Measurements from ENCODE around the gene KCNMA1. TPM values are rescaled to one million over a fixed set of nuclear protein-coding genes. Genes with fewer than 3 reads are reported as not detected.
A peak's percentile ranks its signal among the peaks of the same experiment; 100 is the strongest.

The KCNMA1 gene
- total and polyA plus RNA-seq, 10 of the 15 experiments (the other 5 are each of a cell fraction or from before 2014, with no cell fraction given), result 8.5 to 77.0 (median 21.3) TPM

DNA sequence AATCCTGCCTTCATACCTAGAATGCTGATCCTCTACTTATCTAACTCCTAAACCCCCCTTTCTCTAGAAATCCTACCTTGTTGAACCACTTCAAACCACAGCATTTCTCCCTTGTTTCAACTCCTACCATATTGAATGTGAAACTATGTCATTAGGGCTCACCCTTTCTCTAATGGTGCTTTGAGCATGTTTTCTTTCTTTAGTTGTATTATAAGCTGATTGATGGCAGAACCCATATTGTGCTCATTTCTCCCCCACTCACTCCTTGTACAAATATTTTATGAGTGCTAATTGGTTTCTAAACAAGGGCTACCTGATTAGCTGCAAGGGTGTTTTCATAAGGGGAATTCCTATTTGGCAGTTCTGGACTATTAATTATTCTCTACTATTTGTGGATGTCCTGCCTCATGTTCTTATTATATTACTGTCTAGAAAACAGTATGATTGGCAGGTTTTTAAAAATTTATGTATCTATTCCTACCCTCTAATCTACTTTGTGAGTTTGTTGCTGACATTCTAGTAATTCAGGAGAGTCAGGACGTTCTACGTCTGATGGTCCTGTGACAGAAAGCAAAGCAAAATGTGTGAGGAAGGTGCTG lies 765.8 kb downstream of the KCNMA1 start (continued):
- TF ChIP-seq MTA2 (IDR thresholded peaks at IDR 0.05; ENCODE audit: low read depth), result peak; percentile 100
- no peak for TF ChIP-seq ZBTB33 (IDR thresholded peaks at IDR 0.05)
- TF ChIP-seq, protein P1, sequence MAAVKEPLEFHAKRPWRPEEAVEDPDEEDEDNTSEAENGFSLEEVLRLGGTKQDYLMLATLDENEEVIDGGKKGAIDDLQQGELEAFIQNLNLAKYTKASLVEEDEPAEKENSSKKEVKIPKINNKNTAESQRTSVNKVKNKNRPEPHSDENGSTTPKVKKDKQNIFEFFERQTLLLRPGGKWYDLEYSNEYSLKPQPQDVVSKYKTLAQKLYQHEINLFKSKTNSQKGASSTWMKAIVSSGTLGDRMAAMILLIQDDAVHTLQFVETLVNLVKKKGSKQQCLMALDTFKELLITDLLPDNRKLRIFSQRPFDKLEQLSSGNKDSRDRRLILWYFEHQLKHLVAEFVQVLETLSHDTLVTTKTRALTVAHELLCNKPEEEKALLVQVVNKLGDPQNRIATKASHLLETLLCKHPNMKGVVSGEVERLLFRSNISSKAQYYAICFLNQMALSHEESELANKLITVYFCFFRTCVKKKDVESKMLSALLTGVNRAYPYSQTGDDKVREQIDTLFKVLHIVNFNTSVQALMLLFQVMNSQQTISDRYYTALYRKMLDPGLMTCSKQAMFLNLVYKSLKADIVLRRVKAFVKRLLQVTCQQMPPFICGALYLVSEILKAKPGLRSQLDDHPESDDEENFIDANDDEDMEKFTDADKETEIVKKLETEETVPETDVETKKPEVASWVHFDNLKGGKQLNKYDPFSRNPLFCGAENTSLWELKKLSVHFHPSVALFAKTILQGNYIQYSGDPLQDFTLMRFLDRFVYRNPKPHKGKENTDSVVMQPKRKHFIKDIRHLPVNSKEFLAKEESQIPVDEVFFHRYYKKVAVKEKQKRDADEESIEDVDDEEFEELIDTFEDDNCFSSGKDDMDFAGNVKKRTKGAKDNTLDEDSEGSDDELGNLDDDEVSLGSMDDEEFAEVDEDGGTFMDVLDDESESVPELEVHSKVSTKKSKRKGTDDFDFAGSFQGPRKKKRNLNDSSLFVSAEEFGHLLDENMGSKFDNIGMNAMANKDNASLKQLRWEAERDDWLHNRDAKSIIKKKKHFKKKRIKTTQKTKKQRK (IDR thresholded peaks at IDR 0.05; ENCODE audit: low read depth, low read length), result no peak
- TF ChIP-seq, protein P2, sequence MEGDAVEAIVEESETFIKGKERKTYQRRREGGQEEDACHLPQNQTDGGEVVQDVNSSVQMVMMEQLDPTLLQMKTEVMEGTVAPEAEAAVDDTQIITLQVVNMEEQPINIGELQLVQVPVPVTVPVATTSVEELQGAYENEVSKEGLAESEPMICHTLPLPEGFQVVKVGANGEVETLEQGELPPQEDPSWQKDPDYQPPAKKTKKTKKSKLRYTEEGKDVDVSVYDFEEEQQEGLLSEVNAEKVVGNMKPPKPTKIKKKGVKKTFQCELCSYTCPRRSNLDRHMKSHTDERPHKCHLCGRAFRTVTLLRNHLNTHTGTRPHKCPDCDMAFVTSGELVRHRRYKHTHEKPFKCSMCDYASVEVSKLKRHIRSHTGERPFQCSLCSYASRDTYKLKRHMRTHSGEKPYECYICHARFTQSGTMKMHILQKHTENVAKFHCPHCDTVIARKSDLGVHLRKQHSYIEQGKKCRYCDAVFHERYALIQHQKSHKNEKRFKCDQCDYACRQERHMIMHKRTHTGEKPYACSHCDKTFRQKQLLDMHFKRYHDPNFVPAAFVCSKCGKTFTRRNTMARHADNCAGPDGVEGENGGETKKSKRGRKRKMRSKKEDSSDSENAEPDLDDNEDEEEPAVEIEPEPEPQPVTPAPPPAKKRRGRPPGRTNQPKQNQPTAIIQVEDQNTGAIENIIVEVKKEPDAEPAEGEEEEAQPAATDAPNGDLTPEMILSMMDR (IDR thresholded peaks at IDR 0.05 in 2 of 3, conservative IDR thresholded peaks at IDR 0.05 in 1 of 3; ENCODE audit: control insufficient read depth in 2 of 3, extremely low read depth in 1 of 3, insufficient read depth in 1 of 3, low read depth in 3 of 3, low read length in 3 of 3), result no peak
- no peak for TF ChIP-seq SIX5 (IDR thresholded peaks at IDR 0.05; ENCODE audit: low read depth, low read length, severe bottlenecking)
- peak in 1 of 2 experiments; percentile 53; a peak in 1 of 4 replicates for TF ChIP-seq EP300 (IDR thresholded peaks at IDR 0.05; ENCODE audit: borderline replicate concordance in 1 of 2, control insufficient read depth in 1 of 2, low read depth in 2 of 2, low read length in 2 of 2)
- TF ChIP-seq CBX5 (IDR thresholded peaks at IDR 0.05; ENCODE audit: low read depth), result no peak
- no peak for TF ChIP-seq FOXK2 (IDR thresholded peaks at IDR 0.05)
- TF ChIP-seq NFIC (IDR thresholded peaks at IDR 0.05; ENCODE audit: low read depth, low read length), result no peak
